IgD-negative memory B cell (primary cell): ENCODE measurements around the gene EIF2B1. TPM values are rescaled to one million over a fixed set of nuclear protein-coding genes. Genes with fewer than 3 reads are reported as not detected.
"Not testable (repeated sequence)": the region's sequence is repeated elsewhere in the genome, so short reads cannot be mapped to it uniquely, and the experiment has no call there.

Experiments used
- H3K27ac Mint-ChIP-seq, 3 donors: one replicate each; pipeline ENCODE4 v1.8.0; 2020 to 2022; ENCODE audit warnings: mild to moderate bottlenecking in 3 of 3, mixed read lengths in 3 of 3, moderate library complexity in 1 of 3
- H3K27me3 Mint-ChIP-seq: one replicate; pipeline ENCODE4 v1.8.0; 2021; ENCODE audit warnings: mixed read lengths
- H3K36me3 Mint-ChIP-seq: one replicate; pipeline ENCODE4 v1.8.0; 2020; ENCODE audit warnings: mild to moderate bottlenecking, mixed read lengths
- H3K4me1 Mint-ChIP-seq, 3 donors: one replicate each; pipeline ENCODE4 v1.8.0; 2020 to 2022; ENCODE audit warnings: mixed read lengths in 3 of 3, mild to moderate bottlenecking in 1 of 3
- H3K4me3 Mint-ChIP-seq, 4 donors: one replicate each; pipeline ENCODE4 v1.8.0; 2020 to 2022; ENCODE audit warnings: mild to moderate bottlenecking in 4 of 4, mixed read lengths in 4 of 4, moderate library complexity in 3 of 4
- H3K9me3 Mint-ChIP-seq, 3 donors: one replicate each; pipeline ENCODE4 v1.8.0; 2020 to 2021; ENCODE audit warnings: mixed read lengths in 3 of 3, mild to moderate bottlenecking in 1 of 3
- polyA plus RNA-seq: library from polyadenylated mRNA; unstranded; fragments of 300-500 nt; fragmentation: Illumina TruSeq; gene quantifications from one replicate; pipeline ENCODE4 v1.2.3, GENCODE V29; 2021

The EIF2B1 gene
- polyA plus RNA-seq, 1 donor from 2014 or later = 59.9 TPM

DNA sequence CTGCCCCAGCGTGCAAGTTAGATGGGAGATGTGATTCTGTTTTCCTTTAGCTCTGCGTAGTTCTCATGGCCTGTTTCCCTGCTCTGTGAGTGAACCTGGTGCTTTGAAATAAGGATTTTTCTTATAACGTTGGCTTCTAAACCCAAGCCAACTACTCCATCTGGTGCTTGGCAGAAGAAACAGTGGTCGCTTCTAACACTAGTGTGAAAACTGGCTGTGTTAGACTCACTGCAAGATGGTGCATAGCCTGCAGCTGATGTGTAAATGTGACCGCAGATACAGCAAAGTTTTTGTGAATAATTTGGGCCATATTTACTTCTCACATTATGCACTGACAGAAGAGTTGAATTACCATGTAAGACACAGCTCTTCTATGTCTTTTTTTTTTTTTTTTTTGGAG lies 12.4 kb upstream of the EIF2B1 start:
- Mint-ChIP-seq H3K27me3 (no peaks in the 10 kb centered on the region), H3K4me3 (no peak overlapping the region), H3K4me1 (peaks cover 1 to 5% (median 2%) of the 10 kb centered on the region in 3 donors), H3K36me3 (peaks cover 5% of the 10 kb centered on the region), H3K27ac (no peak overlapping the region), H3K9me3 (no peaks in the 10 kb centered on the region)

DNA sequence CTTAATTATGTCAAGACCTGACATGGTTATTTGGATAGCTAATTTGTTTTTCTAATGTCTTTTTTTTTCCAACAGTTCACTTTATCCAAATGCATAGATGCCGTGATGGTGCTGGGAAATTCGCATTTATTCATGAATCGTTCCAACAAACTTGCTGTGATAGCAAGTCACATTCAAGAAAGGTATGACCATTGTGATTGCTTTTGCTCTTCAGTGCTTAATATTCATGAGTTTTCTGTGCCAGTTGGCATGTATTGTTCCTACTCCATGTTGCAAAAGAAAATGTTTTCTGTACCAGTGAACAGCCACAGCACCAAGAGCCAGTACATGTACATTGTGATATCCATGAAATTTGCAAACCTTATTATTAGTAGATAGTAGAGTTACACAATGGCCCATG lies 11.9 kb upstream of the EIF2B1 start:
- Mint-ChIP-seq H3K27ac (no peak overlapping the region), H3K9me3 (no peaks in the 10 kb centered on the region), H3K36me3 (peaks cover 2% of the 10 kb centered on the region), H3K27me3 (no peaks in the 10 kb centered on the region), H3K4me3 (no peak overlapping the region), H3K4me1 (peaks cover 0 to 5% (median 1%) of the 10 kb centered on the region in 3 donors)

- no peaks in the 10 kb centered on the region for H3K27me3 Mint-ChIP-seq
- peaks cover 0 to 5% (median 2%) of the 10 kb centered on the region in 3 donors for H3K4me1 Mint-ChIP-seq
- no peaks in the 10 kb centered on the region for H3K36me3 Mint-ChIP-seq
- H3K4me3 Mint-ChIP-seq = no peak overlapping the region
- H3K27ac Mint-ChIP-seq = no peak overlapping the region
- H3K9me3 Mint-ChIP-seq = no peaks in the 10 kb centered on the region
These were observed 10.4 kb upstream of the EIF2B1 start for GRCh38 chr12:123643911-123644310.

DNA sequence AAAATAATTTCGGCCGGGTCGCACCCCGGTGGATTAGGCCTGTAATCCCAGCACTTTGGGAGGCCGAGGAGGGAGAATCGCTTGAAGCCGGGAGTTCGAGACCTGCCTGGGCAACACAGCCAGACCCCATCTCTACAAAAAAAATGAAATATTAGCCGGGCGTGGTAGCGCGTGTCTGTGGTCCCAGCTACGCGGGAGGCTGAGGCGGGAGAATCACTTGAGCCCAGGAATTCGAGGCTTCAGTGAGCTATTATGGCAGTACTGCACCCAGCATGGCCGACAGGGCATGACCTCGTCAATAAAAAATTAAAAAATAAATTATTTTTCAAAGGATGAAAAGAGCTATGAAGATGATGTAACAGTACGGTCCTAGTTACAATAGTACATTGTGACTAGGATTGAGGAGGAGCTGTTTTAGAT lies 666 bp upstream of the EIF2B1 start:
- Mint-ChIP-seq H3K36me3 (peaks cover 3% of the 10 kb centered on the region), H3K4me3 (peak overlapping the region; percentile 83 to 99 (median 95)), H3K27ac (peak overlapping the region; percentile 57 to 99 (median 93)), H3K4me1 (peaks cover 8 to 20% (median 17%) of the 10 kb centered on the region in 3 donors), H3K9me3 (no peaks in the 10 kb centered on the region), H3K27me3 (no peaks in the 10 kb centered on the region)

- no peaks in the 10 kb centered on the region for H3K9me3 Mint-ChIP-seq
- peaks cover 6% of the 10 kb centered on the region for H3K36me3 Mint-ChIP-seq
- peaks cover 0 to 2% (median 1%) of the 10 kb centered on the region in 3 donors for H3K4me1 Mint-ChIP-seq
- no peak overlapping the region for H3K4me3 Mint-ChIP-seq
- no peaks in the 10 kb centered on the region for H3K27me3 Mint-ChIP-seq
- no peak overlapping the region for H3K27ac Mint-ChIP-seq
These were observed 11.6 kb downstream of the EIF2B1 start for GRCh38 chr12:123621619-123622530.

GRCh38 chr12:123621101-123621500 lies 12.4 kb downstream of the EIF2B1 start:
- H3K4me3 Mint-ChIP-seq = no peak overlapping the region
- peaks cover 6% of the 10 kb centered on the region for H3K36me3 Mint-ChIP-seq
- no peaks in the 10 kb centered on the region for H3K9me3 Mint-ChIP-seq
- H3K27me3 Mint-ChIP-seq = no peaks in the 10 kb centered on the region
- peaks cover 0 to 2% (median 0%) of the 10 kb centered on the region in 3 donors for H3K4me1 Mint-ChIP-seq
- H3K27ac Mint-ChIP-seq = peak overlapping the region in 1 of 3 donors; percentile 60

GRCh38 chr12:123617580-123617979 lies 15.9 kb downstream of the EIF2B1 start:
- Mint-ChIP-seq H3K4me1 (peaks cover 0 to 2% (median 0%) of the 10 kb centered on the region in 3 donors), H3K27ac (no peak overlapping the region), H3K4me3 (no peak overlapping the region), H3K9me3 (no peaks in the 10 kb centered on the region), H3K27me3 (no peaks in the 10 kb centered on the region), H3K36me3 (peaks cover 8% of the 10 kb centered on the region)

- Mint-ChIP-seq H3K4me3 (no peak overlapping the region), H3K36me3 (peaks cover 8% of the 10 kb centered on the region), H3K27ac (no peak overlapping the region), H3K4me1 (peaks cover 0 to 2% (median 0%) of the 10 kb centered on the region in 3 donors), H3K27me3 (no peaks in the 10 kb centered on the region), H3K9me3 (no peaks in the 10 kb centered on the region)
These were observed 16.3 kb downstream of the EIF2B1 start for GRCh38 chr12:123617144-123617543.

DNA sequence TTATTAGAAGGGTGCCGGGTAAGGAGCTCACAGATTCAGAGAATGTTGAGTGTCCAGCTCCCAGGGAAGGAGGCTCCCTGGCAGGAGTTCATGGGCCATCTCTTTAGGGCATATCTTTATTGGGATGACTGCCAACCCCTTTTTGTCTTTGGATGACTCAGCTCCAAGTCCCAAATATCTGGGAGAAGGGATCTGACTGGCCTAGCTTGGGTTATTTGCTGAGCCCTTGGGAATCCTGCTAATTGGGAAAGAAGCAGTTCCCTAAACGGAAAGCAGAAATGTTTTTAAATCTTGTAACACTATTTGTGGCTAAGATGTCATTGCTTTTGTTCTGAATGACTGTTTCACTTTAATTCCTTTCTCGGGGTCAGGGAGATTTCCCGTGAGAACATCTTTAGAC lies 19.0 kb downstream of the EIF2B1 start:
- Mint-ChIP-seq H3K4me3 (no peak overlapping the region), H3K36me3 (peaks cover 5% of the 10 kb centered on the region), H3K9me3 (no peaks in the 10 kb centered on the region)

GRCh38 chr12:123614110-123614509 lies 19.4 kb downstream of the EIF2B1 start:
- Mint-ChIP-seq H3K27me3 (no peaks in the 10 kb centered on the region), H3K4me3 (no peak overlapping the region), H3K36me3 (peaks cover 3% of the 10 kb centered on the region), H3K9me3 (no peaks in the 10 kb centered on the region), H3K27ac (no peak overlapping the region), H3K4me1 (peaks cover 0 to 2% (median 0%) of the 10 kb centered on the region in 3 donors)

More for the DNA sequence above, 19.0 kb downstream of the EIF2B1 start:
- peak overlapping the region in 1 of 3 donors; percentile 9 for H3K27ac Mint-ChIP-seq
- no peaks in the 10 kb centered on the region for H3K27me3 Mint-ChIP-seq
- peaks cover 0 to 2% (median 0%) of the 10 kb centered on the region in 3 donors for H3K4me1 Mint-ChIP-seq

DNA sequence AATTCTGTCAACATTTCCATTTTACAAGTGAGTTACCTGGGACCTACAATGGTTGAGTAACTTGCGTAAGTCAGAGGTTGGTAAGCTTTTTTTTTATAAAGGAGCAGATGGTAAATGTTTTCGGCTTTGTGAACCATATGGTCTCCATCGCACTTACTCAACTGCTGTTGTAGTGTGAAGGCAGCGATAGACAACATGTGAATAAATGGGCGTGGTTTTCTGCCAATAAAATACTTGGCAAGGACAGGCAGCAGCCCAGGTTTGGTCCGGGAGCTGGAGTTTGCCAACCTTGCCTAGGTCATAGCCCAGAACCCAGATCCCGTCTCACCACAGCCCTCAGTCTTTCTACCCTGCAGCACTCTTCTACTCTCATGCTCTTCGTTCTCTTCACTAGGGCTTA lies 25.3 kb downstream of the EIF2B1 start:
- no peak overlapping the region for H3K27ac Mint-ChIP-seq
- H3K36me3 Mint-ChIP-seq = peaks cover 2% of the 10 kb centered on the region
- H3K4me1 Mint-ChIP-seq = peaks cover 0 to 6% (median 2%) of the 10 kb centered on the region in 3 donors

DNA sequence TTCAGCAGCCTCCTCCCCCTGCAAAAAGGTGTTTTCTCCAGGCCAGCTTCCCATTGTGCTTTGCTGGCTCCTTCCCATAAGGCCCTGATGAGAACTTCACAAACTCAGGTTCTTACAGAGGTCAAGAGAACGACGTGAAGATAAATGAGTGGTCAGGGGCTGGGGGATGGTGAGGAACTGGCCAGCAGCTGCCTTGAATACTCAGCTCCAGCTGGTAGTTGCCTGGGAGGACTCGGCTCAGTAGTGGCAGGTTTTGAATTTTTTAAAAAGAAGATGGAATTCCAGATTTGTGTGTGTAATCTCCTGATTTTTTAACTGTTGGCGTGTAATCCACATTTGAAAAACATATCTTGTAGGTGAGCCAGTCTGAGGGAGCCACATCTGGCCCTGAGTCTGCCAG lies 25.7 kb downstream of the EIF2B1 start:
- Mint-ChIP-seq H3K27me3 (no peaks in the 10 kb centered on the region), H3K4me1 (peaks cover 4 to 10% (median 6%) of the 10 kb centered on the region in 3 donors), H3K27ac (no peak overlapping the region), H3K36me3 (peaks cover 2% of the 10 kb centered on the region), H3K9me3 (no peaks in the 10 kb centered on the region), H3K4me3 (no peak overlapping the region)

More for the DNA sequence above, 25.3 kb downstream of the EIF2B1 start:
- Mint-ChIP-seq H3K4me3 (no peak overlapping the region), H3K27me3 (no peaks in the 10 kb centered on the region), H3K9me3 (no peaks in the 10 kb centered on the region)

GRCh38 chr12:123603495-123603894 lies 30.0 kb downstream of the EIF2B1 start:
- Mint-ChIP-seq H3K27ac (peak overlapping the region in 1 of 3 donors; percentile 96), H3K4me1 (peaks cover 13 to 23% (median 21%) of the 10 kb centered on the region in 3 donors), H3K4me3 (peak overlapping the region in 1 of 4 donors; percentile 54)
- not testable (repeated sequence) for H3K36me3 Mint-ChIP-seq, H3K9me3 Mint-ChIP-seq, H3K27me3 Mint-ChIP-seq

- no peaks in the 10 kb centered on the region for H3K9me3 Mint-ChIP-seq
- H3K27ac Mint-ChIP-seq = peak overlapping the region; percentile 40 to 97 (median 96)
- peaks cover 13 to 23% (median 21%) of the 10 kb centered on the region in 3 donors for H3K4me1 Mint-ChIP-seq
- peak overlapping the region; percentile 98 to 99 (median 98) for H3K4me3 Mint-ChIP-seq
- H3K36me3 Mint-ChIP-seq = peaks cover 2% of the 10 kb centered on the region
- no peaks in the 10 kb centered on the region for H3K27me3 Mint-ChIP-seq
These were observed 30.8 kb downstream of the EIF2B1 start for GRCh38 chr12:123602651-123603195.
